ENCODE measurements around the gene ALPL.

GRCh38 chr1:21594501-21594900, 85.3 kb downstream of the ALPL start:
- TF ChIP-seq CTCF (conservative IDR thresholded peaks at IDR 0.05 in 1 of 2, IDR thresholded peaks at IDR 0.05 in 1 of 2; ENCODE audit: extremely low read depth in 1 of 2, insufficient read depth in 1 of 2, low read depth in 1 of 2, low read length in 2 of 2): no peak
- no peak for TF ChIP-seq EZH2 (IDR thresholded peaks at IDR 0.05; ENCODE audit: borderline replicate concordance, low read length)

All from mammary epithelial cell (primary cell).